GM12878 (cell line): ENCODE results near the gene SF3B6.

Experiments used
- ATF3 ChIP-seq: IDR thresholded peaks from 2 replicates; pipeline ENCODE4 v1.6.1; 2011; ENCODE audit warnings: low read depth, mild to moderate bottlenecking, low read length, moderate library complexity, borderline replicate concordance; ENCODE audit errors: extremely low read depth
- CBFB ChIP-seq: IDR thresholded peaks from 2 replicates; pipeline ENCODE4 v1.6.1; 2016; ENCODE audit warnings: antibody characterized with exemption, low read depth
- CTCF ChIP-seq, 3 experiments: IDR thresholded peaks in 2 of 3; conservative IDR thresholded peaks in 1 of 3; 2 replicates each; pipeline ENCODE4 v1.5.1; 2011; ENCODE audit warnings: low read depth in 3 of 3, low read length in 3 of 3, mild to moderate bottlenecking in 3 of 3, control low read depth in 2 of 3, moderate library complexity in 2 of 3, inconsistent platforms in 1 of 3, mixed read lengths in 1 of 3; ENCODE audit not compliant: control insufficient read depth in 2 of 3, insufficient read depth in 1 of 3; ENCODE audit errors: extremely low read depth in 1 of 3
- EZH2 ChIP-seq: IDR thresholded peaks from 2 replicates; pipeline ENCODE4 v1.6.1; 2012; ENCODE audit warnings: low read depth, mild to moderate bottlenecking, control low read depth, inconsistent platforms, low read length, borderline replicate concordance; ENCODE audit not compliant: control insufficient read depth
- NR2F1 ChIP-seq: fragments of 450-650 bp; conservative IDR thresholded peaks from 2 replicates; pipeline ENCODE4 v1.6.1; 2017; ENCODE audit warnings: mild to moderate bottlenecking
- TF ChIP-seq, protein P1 (sequence below): IDR thresholded peaks from 2 replicates; pipeline ENCODE4 v1.6.1; 2011; ENCODE audit warnings: low read depth, low read length, improper control_type of control experiment, borderline replicate concordance

GRCh38 chr2:24048769-24049484 lies 27.2 kb downstream of the SF3B6 start:
- TF ChIP-seq NR2F1 (no peak), CTCF (IDR thresholded peaks at IDR 0.05 in 2 of 3, conservative IDR thresholded peaks at IDR 0.05 in 1 of 3; ENCODE audit: control insufficient read depth in 2 of 3, extremely low read depth in 1 of 3, insufficient read depth in 1 of 3, low read depth in 3 of 3, low read length in 3 of 3) (no peak), ATF3 (no peak), CBFB (no peak), EZH2 (no peak)
- TF ChIP-seq, protein P1, sequence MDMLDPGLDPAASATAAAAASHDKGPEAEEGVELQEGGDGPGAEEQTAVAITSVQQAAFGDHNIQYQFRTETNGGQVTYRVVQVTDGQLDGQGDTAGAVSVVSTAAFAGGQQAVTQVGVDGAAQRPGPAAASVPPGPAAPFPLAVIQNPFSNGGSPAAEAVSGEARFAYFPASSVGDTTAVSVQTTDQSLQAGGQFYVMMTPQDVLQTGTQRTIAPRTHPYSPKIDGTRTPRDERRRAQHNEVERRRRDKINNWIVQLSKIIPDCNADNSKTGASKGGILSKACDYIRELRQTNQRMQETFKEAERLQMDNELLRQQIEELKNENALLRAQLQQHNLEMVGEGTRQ, result no peak
